Sigmoid colon (tissue), 4 donors: ENCODE measurements around the gene ARID5B.
A peak's percentile ranks its signal among the peaks of the same experiment; 100 is the strongest.

ENCODE experiments used
- CTCF ChIP-seq, 4 experiments: fragments of 450-650 bp in 3 of 4; fragments of 200-600 bp in 1 of 4; IDR thresholded peaks; one replicate each; pipeline ENCODE4 v1.5.1; 2016 to 2019; ENCODE audit warnings: antibody characterized with exemption in 4 of 4, mild to moderate bottlenecking in 3 of 4, moderate library complexity in 2 of 4
- POLR2A ChIP-seq, 2 donors: fragments of 450-650 bp; IDR thresholded peaks; one replicate each; pipeline ENCODE4 v1.6.1; 2016; ENCODE audit warnings: antibody characterized with exemption in 2 of 2, mild to moderate bottlenecking in 2 of 2, moderate library complexity in 2 of 2
- POLR2AphosphoS5 ChIP-seq, 4 donors: sonication (generic); formaldehyde crosslinking; IDR thresholded peaks; one replicate each; pipeline ENCODE4 v1.6.1; 2017; ENCODE audit warnings: antibody characterized with exemption in 4 of 4

GRCh38 chr10:61896854-61897661 lies 4.4 kb upstream of the ARID5B start:
- TF ChIP-seq CTCF (IDR thresholded peaks at IDR 0.05) (peak in 3 of 4 experiments; percentile 54 to 65 (median 55)), POLR2AphosphoS5 (IDR thresholded peaks at IDR 0.05) (peak in 1 of 4 donors; percentile 13), POLR2A (IDR thresholded peaks at IDR 0.05) (no peak)
